SKM-1 treated with dmso at 0.1 percent for 144 hours (cell line): ENCODE measurements around the gene CRYGB.
"Not testable (repeated sequence)": the region's sequence is repeated elsewhere in the genome, so short reads cannot be mapped to it uniquely, and the experiment has no call there.

Experiments used
- DNase-seq: peaks from one replicate; lab custom pipeline; 2025; ENCODE audit not compliant: unreplicated experiment; lab: John Stamatoyannopoulos, UW

Gene CRYGB

DNA sequence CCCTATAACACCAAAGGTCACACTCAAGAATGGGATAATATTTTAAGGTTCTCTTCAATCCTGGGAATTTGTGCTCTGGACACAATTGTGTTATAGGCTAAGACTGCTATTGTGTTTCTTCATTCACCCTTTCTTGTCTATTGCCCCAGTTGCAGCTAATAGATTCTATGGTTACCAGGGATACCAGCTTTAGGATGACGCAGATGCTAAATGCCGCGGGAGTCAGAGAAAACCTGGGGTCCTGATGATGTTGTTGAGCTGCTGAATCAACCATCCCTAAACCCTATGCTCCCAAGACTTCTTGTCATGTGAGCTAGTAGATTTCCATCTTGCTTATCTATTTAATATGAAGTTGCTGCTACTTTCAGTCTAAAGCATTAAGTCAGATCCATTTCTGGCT, 27.0 kb downstream of the CRYGB start:
- DNase-seq: no peak

- not testable (repeated sequence) for DNase-seq
Observed at GRCh38 chr2:208117390-208117789, 28.6 kb downstream of the CRYGB start.

- DNase-seq: no peak
Observed at GRCh38 chr2:208112969-208113368, 33.0 kb downstream of the CRYGB start.

DNA sequence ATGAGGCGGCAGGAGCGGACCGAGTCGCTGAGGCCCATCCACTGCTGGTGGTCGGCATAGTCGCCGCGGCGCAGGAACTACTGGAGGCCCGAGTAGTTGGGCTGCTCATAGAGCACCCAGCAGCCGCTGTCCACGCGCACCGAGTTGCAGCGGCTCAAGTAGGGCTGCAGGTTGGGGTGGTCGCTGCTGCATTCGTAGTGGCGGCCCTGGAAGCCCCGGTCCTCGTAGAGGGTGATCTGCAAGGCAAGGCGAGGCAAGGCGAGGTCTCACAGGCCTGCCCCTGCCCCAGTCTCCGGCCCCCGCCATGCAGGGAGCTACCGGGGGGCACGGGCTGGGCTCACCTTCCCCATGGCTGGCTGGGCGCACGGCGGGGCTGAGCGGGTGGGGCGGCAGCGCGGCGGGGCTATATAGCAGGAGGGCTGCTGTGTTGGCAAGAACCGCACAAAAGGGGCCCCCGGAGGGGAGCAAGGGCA, 33.6 kb downstream of the CRYGB start:
- not testable (repeated sequence) for DNase-seq

DNA sequence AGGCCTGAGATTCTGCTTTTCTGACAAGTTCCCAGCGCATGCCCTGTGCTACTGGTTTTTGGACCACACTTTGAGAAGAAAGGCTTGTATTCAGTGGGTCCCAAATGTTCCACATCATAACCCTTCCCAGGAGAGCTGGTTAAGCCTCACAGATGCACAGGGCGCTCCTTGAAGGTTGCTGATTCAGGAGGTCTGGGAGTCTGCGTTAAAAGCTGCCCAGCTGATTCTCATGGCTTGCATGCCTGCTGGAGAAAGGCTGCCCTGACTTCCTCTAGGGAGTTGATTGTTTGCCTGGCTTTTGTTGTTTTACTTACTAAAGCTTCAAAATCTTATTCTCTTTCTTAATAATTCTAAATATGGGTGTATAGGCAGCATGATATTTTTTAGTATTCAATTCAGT, 42.3 kb downstream of the CRYGB start:
- no peak for DNase-seq

DNA sequence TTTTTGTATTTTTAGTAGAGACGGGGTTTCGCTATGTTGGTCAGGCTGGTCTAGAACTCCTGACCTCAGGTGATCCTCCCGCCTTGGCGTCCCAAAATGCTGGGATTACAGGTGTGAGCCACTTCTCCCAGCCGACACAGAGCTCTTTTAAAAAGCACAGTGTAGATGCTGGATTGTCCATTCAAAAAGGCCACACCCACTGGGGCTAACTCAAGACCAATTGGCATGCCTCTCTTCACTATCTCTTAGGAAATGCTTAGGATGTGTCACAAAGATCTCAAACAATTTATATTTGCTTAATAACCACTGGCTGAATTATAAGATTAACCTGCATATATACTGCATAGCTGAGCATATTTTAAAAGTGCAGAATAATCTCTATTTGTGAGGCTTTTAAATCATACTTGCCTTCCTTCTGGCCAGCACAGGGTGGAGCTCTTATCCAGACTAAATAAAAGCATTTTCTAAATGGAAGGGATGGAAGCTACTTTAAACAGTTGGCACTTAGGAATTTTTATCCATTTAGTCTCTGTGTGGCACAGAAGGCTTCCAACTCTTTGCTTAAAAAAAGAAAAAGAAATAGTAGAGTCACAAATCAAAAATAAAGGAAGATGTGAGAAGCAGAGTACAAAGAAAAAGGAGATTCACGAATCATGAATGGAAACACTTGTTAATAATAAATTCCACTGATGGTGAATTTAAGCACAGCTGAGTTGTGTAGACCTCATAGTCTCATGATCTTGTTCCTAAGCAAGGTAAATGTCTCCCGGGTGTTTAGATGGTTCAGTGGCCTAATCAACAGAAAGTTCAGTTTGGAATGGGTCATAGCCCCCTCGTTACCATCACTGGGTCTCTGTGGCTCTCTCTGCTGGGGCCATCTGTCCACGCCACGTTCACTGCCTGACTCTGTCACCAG, 44.0 kb downstream of the CRYGB start:
- DNase-seq: peak; percentile 10

- DNase-seq: no peak
Observed at GRCh38 chr2:208099682-208100470, 46.1 kb downstream of the CRYGB start.

DNA sequence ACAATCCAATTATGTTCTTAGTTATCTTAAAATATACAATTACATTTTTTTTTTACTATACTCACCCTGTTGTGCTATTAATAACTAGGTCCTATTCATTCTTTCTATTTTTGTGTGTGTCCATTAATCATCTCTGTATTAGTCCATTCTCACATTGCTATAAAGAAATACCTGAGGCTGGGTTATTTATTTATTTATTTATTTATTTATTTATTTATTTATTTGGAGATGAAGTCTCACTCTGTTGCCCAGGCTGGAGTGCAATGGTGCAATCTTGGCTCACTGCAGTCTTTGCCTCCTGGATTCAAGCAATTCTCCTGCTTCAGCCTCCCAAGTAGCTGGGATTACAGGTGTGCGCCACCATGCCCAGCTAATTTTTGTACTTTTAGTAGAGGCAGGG, 47.3 kb downstream of the CRYGB start:
- DNase-seq: not testable (repeated sequence)

DNA sequence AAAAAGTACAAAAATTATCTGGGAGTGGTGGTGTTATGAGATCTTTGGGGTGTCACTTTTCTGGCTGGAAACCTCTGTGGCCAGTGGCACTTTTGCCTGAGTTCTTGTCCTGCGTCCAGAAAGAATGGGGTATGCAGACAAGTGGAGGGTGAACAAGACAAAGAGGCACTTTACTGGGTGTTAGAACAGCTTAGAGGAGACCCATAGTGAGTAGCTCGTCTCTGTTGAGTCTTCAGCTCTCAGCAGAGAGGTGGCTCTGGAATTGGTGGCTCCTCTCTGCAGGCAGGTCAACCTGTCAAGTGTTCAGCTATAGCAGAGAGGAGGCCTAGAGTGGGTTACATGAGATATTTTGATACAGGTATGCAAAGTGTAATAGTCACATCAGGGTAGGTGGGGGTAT, 47.7 kb downstream of the CRYGB start:
- DNase-seq: no peak

- no peak for DNase-seq
Observed at GRCh38 chr2:208097801-208098200, 48.2 kb downstream of the CRYGB start.

DNA sequence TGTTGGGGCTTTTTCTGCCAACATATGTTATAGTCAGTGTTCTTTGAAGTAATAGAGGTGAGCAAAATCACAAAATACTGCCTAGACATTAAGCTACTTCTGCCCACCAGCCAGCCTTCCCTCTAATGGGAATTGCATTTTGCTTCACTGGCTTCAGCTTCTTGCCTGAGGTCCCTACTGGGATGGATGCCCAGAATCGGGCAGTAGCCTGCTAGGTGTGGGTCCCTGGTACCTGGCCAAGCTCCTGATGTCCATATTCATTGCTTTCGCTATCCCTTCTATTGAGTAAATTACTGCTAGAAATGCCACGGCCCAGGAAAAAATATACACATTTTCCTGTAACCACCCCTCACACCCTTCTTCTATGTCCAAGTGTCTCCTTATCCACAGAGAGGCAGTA, 48.6 kb downstream of the CRYGB start:
- no peak for DNase-seq

DNA sequence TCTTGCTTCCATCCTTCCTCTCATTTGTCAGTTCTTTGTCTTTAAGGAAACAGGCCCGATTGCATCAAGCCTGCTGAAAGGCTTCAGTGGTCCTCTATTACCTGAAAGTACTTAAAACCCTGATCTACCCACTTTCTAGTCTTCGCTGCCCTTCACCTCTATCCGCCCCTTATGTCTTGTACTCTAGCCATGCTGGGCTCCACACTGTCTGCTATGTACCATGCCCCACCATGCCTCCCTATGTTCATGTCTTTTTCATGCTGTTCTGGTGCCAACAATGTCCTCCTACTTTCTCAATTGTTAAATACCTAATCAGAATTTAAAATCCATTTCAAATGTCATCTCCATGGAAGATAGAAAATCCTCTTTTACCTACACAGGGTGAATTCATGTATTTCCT, 49.9 kb downstream of the CRYGB start:
- no peak for DNase-seq

- DNase-seq: no peak
Observed at GRCh38 chr2:208093128-208093527, 52.8 kb downstream of the CRYGB start.
